Hepatocyte (in vitro differentiated cells): ENCODE results near the gene IRS2. TPM values are rescaled to one million over a fixed set of nuclear protein-coding genes. Genes with fewer than 3 reads are reported as not detected.

ENCODE experiments used
- DNase-seq: peaks from one replicate; pipeline ENCODE4 v3.0.0-alpha.2; 2016; ENCODE audit warnings: low spot score
- H2AFZ ChIP-seq: fragments of 200-600 bp; sonication (generic); 2 replicates; pipeline ENCODE4 v1.6.0; 2016; ENCODE audit warnings: antibody characterized with exemption, mild to moderate bottlenecking
- H3K27ac ChIP-seq: fragments of 200-600 bp; sonication (generic); 2 replicates; pipeline ENCODE4 v1.5.1; 2016; ENCODE audit warnings: mild to moderate bottlenecking
- H3K27me3 ChIP-seq: fragments of 200-600 bp; sonication (generic); 2 replicates; pipeline ENCODE4 v1.6.1; 2016
- H3K36me3 ChIP-seq: fragments of 200-600 bp; sonication (generic); replicated peaks from 2 replicates; pipeline ENCODE4 v1.5.1; 2016; ENCODE audit warnings: low read depth; ENCODE audit not compliant: insufficient read depth
- H3K4me1 ChIP-seq: fragments of 200-600 bp; sonication (generic); 2 replicates; pipeline ENCODE4 v1.5.1; 2016; ENCODE audit warnings: mild to moderate bottlenecking, moderate library complexity; ENCODE audit not compliant: insufficient read depth
- H3K4me2 ChIP-seq: fragments of 200-600 bp; sonication (generic); 2 replicates; pipeline ENCODE4 v1.6.0; 2016
- H3K4me3 ChIP-seq: fragments of 200-600 bp; sonication (generic); 2 replicates; pipeline ENCODE4 v1.5.1; 2016; ENCODE audit warnings: mild to moderate bottlenecking
- H3K79me2 ChIP-seq: fragments of 200-600 bp; sonication (generic); 2 replicates; pipeline ENCODE4 v1.6.0; 2017; ENCODE audit warnings: mild to moderate bottlenecking
- H3K9me2 ChIP-seq: fragments of 200-600 bp; sonication (generic); replicated peaks from 2 replicates; pipeline ENCODE4 v1.6.0; 2017; ENCODE audit warnings: mild to moderate bottlenecking; ENCODE audit not compliant: insufficient read depth
- H3K9me3 ChIP-seq: fragments of 200-600 bp; sonication (generic); 2 replicates; pipeline ENCODE4 v1.5.1; 2016; ENCODE audit warnings: low read depth, mild to moderate bottlenecking
- H4K20me1 ChIP-seq: fragments of 200-600 bp; sonication (generic); 2 replicates; pipeline ENCODE4 v1.6.0; 2016; ENCODE audit warnings: mild to moderate bottlenecking; ENCODE audit not compliant: insufficient read depth, poor library complexity, severe bottlenecking
- EZH2 ChIP-seq: fragments of 200-600 bp; sonication (generic); IDR thresholded peaks from 2 replicates; pipeline ENCODE4 v1.6.1; 2016; ENCODE audit warnings: antibody characterized with exemption, mild to moderate bottlenecking, borderline replicate concordance
- EZH2phosphoT487 ChIP-seq: fragments of 200-600 bp; sonication (generic); IDR thresholded peaks from one replicate; pipeline ENCODE4 v1.6.1; 2018; ENCODE audit warnings: antibody characterized with exemption, mild to moderate bottlenecking, low read depth, moderate library complexity; ENCODE audit not compliant: unreplicated experiment, severe bottlenecking
- WGBS: methylation state at CpG from one replicate; pipeline ENCODE4 v1.1.6; 2016; ENCODE audit warnings: low lambda C conversion rate; ENCODE audit errors: missing lambda C conversion rate; 5-methylcytosine and 5-hydroxymethylcytosine counted together
- polyA plus RNA-seq: library from polyadenylated mRNA; unstranded; fragments of >200 nt; fragmentation: Nextera tagmentation; extraction: Ambion mirVana; gene quantifications from 2 replicates; pipeline ENCODE4 v1.2.1, GENCODE V29; 2016
- total RNA-seq: library from RNA; depleted of rRNA; stranded (reverse); fragments of >200 nt; gene quantifications from 2 replicates; pipeline ENCODE4 v1.2.3, GENCODE V29; 2014
- TF ChIP-seq, protein P1 (sequence below): fragments of 200-600 bp; sonication (generic); IDR thresholded peaks from 2 replicates; pipeline ENCODE4 v1.5.1; 2016; ENCODE audit warnings: antibody characterized with exemption, mild to moderate bottlenecking; ENCODE audit not compliant: poor library complexity

Gene IRS2
- total and polyA plus RNA-seq, 2 experiments from 2014 or later, result 19.4 to 26.4 TPM

DNA sequence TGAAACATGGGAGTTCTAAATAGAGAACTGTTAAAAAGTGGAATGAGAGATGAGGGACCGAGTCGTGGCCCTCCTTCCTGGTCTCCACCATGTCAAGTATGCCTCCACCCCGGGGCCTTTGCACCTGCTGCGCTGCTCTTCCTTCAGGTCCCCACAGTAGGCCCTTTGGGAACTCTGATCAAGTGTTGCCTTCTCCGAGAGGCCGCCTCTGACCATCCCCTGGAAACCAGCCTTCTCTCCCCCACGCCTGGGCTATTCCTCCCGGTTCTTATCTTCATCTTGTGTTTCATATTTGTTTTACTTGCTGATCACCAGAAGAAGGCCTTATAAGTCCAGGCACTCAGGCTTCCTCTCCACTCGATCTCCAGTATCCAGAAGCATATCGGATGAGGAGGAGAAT, 40.0 kb downstream of the IRS2 start:
- Histone ChIP-seq H3K36me3 (no peaks in the 10 kb centered on the region), H3K27me3 (no peaks in the 10 kb centered on the region), H3K4me1 (peaks cover 10% of the 10 kb centered on the region), H2AFZ (no peak overlapping the region), H3K79me2 (no peaks in the 10 kb centered on the region), H3K4me2 (no peak overlapping the region), H3K9me2 (no peaks in the 10 kb centered on the region), H3K4me3 (no peak overlapping the region), H3K9me3 (no peaks in the 10 kb centered on the region), H3K27ac (no peak overlapping the region), H4K20me1 (no peaks in the 10 kb centered on the region)
- DNase-seq, result no peak
- WGBS, result 90% methylated on average over 10 of the region's 10 CpGs
- TF ChIP-seq, protein P1, sequence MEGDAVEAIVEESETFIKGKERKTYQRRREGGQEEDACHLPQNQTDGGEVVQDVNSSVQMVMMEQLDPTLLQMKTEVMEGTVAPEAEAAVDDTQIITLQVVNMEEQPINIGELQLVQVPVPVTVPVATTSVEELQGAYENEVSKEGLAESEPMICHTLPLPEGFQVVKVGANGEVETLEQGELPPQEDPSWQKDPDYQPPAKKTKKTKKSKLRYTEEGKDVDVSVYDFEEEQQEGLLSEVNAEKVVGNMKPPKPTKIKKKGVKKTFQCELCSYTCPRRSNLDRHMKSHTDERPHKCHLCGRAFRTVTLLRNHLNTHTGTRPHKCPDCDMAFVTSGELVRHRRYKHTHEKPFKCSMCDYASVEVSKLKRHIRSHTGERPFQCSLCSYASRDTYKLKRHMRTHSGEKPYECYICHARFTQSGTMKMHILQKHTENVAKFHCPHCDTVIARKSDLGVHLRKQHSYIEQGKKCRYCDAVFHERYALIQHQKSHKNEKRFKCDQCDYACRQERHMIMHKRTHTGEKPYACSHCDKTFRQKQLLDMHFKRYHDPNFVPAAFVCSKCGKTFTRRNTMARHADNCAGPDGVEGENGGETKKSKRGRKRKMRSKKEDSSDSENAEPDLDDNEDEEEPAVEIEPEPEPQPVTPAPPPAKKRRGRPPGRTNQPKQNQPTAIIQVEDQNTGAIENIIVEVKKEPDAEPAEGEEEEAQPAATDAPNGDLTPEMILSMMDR, result no peak
- TF ChIP-seq EZH2phosphoT487 (no peak), EZH2 (no peak)

DNA sequence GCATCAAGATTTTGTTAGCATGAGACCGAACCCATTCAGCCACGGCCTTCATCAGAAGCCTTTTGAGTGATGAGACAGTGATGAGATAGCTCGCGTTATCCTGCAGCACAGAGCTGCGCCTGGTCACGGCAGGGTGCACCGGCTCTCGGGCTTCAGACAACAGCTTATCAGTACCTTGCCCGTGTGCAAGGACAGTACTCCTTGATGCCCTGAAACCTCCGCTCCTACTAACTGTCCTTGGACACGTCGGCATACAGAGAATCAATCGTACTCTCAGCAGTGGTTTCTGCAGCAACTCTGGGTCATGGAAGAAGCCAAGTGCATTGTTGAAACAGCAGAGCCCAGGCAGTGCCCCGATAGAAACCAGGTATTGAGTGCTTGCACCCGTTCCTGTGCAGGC, 40.7 kb downstream of the IRS2 start:
- no peaks in the 10 kb centered on the region for H3K36me3 ChIP-seq
- TF ChIP-seq EZH2phosphoT487, result no peak
- TF ChIP-seq, protein P1, result no peak
- TF ChIP-seq EZH2, result no peak
- H3K4me1 ChIP-seq, result peaks cover 10% of the 10 kb centered on the region
- no peaks in the 10 kb centered on the region for H3K9me3 ChIP-seq
- H3K4me3 ChIP-seq, result no peak overlapping the region
- no peak overlapping the region for H2AFZ ChIP-seq
- H3K27ac ChIP-seq, result no peak overlapping the region
- H3K27me3 ChIP-seq, result no peaks in the 10 kb centered on the region
- no peak overlapping the region for H3K4me2 ChIP-seq
- no peaks in the 10 kb centered on the region for H3K79me2 ChIP-seq
- H3K9me2 ChIP-seq, result no peaks in the 10 kb centered on the region
- H4K20me1 ChIP-seq, result no peaks in the 10 kb centered on the region
- WGBS, result 80% methylated on average over 15 of the region's 15 CpGs
- DNase-seq, result no peak

DNA sequence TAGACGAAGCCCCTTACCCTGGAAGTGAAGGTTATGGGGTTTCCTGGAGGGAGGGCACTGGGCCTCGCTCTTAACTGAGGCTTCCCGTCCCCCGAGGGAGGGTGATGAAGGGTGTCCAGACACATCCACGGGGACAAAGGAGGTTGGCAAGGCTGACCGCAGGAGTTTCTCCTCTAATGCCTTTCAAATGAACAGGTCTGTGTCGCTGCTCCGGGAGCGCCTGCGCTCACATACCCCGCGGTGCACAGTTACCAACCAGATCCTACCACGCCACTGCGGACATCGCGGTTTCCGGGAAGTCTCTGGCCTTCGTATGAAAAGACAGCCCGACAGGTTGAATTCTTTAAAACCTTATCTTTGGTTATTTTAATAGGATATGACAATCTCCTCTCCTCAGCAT, 41.3 kb downstream of the IRS2 start:
- H3K9me2 ChIP-seq, result no peaks in the 10 kb centered on the region
- WGBS, result 98% methylated on average over 18 of the region's 19 CpGs
- TF ChIP-seq EZH2 (no peak), EZH2phosphoT487 (no peak)
- TF ChIP-seq, protein P1, result no peak

DNA sequence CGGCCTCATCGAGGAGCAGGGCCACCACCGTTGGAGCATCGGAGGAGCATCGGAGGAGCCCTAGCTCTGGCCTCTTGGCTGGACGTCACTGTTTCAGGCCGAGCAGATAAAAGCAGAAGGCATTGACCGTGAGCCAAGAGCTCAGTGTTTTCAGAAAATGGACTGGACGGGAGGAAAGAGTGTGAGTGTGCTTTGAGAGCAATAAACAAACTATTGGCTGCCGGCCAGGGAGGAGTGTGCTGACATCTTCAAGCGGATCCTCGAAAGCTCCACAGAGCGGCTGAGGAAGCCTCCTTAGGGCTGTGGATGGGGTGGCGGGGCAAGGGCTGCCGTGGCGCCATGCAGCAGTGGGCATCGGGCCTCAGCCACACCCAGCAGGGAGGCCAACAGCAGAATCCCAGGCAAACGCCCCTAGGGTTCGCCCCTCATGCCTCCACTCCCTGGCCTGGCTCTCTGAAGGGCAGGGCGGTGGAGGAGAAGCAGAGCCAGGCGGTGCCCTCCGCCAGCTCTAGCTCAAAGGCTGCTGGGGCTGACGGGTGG, 41.8 kb downstream of the IRS2 start:
- no peak overlapping the region for H3K4me3 ChIP-seq
- TF ChIP-seq, protein P1, result no peak
- TF ChIP-seq EZH2phosphoT487, result no peak
- TF ChIP-seq EZH2, result no peak
- H3K4me2 ChIP-seq, result peak overlapping the region; percentile 65
- H3K4me1 ChIP-seq, result peaks cover 10% of the 10 kb centered on the region
- H2AFZ ChIP-seq, result no peak overlapping the region
- H3K36me3 ChIP-seq, result no peaks in the 10 kb centered on the region
- H4K20me1 ChIP-seq, result no peaks in the 10 kb centered on the region
- H3K27me3 ChIP-seq, result no peaks in the 10 kb centered on the region
- H3K27ac ChIP-seq, result peak overlapping the region; percentile 11
- H3K9me3 ChIP-seq, result no peaks in the 10 kb centered on the region
- DNase-seq, result peak; percentile 80
- no peaks in the 10 kb centered on the region for H3K9me2 ChIP-seq
- WGBS, result 65% methylated on average over 23 of the region's 23 CpGs
- no peaks in the 10 kb centered on the region for H3K79me2 ChIP-seq

More for the DNA sequence above, 41.3 kb downstream of the IRS2 start:
- H3K27ac ChIP-seq, result no peak overlapping the region
- H2AFZ ChIP-seq, result no peak overlapping the region
- H3K27me3 ChIP-seq, result no peaks in the 10 kb centered on the region
- H3K9me3 ChIP-seq, result no peaks in the 10 kb centered on the region
- no peaks in the 10 kb centered on the region for H3K36me3 ChIP-seq
- peaks cover 10% of the 10 kb centered on the region for H3K4me1 ChIP-seq
- no peak overlapping the region for H3K4me2 ChIP-seq
- no peak for DNase-seq
- no peak overlapping the region for H3K4me3 ChIP-seq
- no peaks in the 10 kb centered on the region for H4K20me1 ChIP-seq
- H3K79me2 ChIP-seq, result no peaks in the 10 kb centered on the region
